GM04503 (cell line): ENCODE data around the gene AKAP17A.
"Not testable (repeated sequence)": the region's sequence is repeated elsewhere in the genome, so short reads cannot be mapped to it uniquely, and the experiment has no call there.

Experiments used
- DNase-seq: peaks from one replicate; pipeline ENCODE4 v3.0.0-alpha.2; 2012; ENCODE audit warnings: low read depth

AKAP17A gene, protein sequence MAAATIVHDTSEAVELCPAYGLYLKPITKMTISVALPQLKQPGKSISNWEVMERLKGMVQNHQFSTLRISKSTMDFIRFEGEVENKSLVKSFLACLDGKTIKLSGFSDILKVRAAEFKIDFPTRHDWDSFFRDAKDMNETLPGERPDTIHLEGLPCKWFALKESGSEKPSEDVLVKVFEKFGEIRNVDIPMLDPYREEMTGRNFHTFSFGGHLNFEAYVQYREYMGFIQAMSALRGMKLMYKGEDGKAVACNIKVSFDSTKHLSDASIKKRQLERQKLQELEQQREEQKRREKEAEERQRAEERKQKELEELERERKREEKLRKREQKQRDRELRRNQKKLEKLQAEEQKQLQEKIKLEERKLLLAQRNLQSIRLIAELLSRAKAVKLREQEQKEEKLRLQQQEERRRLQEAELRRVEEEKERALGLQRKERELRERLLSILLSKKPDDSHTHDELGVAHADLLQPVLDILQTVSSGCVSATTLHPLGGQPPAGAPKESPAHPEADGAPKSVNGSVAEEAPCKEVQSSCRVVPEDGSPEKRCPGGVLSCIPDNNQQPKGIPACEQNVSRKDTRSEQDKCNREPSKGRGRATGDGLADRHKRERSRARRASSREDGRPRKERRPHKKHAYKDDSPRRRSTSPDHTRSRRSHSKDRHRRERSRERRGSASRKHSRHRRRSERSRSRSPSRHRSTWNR

DNA sequence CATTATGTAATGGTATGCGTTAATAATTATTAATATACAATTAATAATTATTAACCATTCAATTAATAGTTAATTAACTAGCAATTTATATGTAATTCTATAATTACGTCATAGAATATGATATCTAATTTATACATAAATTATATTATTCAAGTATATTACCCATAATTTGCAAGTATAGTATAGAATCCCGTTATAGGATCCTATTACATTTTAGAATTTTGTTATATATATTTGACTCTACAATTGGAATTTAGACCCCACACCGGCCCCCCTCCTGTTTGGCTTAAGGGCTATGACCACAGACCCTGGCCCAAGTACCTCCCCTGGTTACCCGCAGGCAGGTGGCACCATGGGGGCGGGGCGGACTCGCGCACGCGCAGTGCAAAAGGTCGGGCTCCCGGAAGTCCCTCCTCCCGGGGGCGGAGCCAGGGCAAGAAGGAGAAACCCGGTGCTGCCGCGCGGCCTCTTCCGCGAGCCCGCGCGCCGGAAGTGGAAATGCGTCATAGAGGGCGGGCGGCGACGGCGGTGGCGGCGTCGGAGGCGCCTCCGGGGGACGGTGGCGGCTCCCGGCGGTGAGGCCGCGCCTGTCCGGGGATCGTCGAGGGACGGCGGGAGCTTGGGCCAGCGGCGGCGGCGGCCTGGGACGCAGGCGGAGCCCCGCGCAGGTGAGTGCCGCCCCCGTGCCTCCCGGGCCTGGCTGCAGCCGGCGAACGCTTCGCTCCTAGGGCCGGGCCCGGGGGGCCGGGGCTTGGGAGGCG is at the start of gene AKAP17A:
AKAP17A (plus strand) TSS at position 503 of the 761 bp plus-strand sequence. CDS start 1,859 bp downstream, outside the sequence.
- peak; percentile 42 for DNase-seq

DNA sequence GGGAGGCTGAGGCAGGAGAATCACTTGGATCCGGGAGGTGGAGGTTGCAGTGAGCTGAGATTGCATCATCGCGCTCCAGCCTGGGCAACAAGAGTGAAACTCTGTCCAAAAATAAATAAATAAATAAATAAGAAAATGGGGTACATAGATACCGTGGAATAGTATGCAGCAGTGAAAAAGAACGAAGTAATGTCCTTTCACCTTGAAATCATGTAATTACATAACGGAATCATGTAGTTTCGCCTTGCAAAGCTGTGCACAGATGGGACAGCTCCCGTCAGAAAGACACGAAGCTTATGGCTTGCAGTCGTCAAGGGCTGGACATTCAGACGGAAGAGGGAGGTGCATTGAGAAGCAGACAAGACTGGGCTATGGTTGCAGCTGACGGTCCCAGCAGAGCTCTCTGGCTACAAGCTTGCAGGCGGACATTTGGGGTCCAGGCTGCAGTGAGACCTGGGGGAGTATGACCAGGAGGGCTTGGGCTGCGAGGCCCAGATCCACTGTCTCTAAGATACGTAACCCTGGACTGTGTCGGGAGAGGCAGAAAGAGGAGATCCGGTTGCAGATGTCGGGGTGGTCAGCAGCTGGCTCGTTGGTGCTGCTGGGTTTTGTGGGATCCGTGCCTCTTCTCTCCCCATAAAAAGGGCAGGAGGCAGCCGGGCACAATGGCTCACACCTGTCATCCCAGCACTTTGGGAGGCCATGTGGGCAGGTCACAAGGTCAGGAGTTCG is 48.2 kb upstream of the AKAP17A start:
- DNase-seq, result no peak

- no peak for DNase-seq
These were observed 45.5 kb upstream of the AKAP17A start for GRCh38 chrX:1545776-1546408.

GRCh38 chrX:1546691-1547251 is 44.6 kb upstream of the AKAP17A start:
- no peak for DNase-seq

- no peak for DNase-seq
These were observed 39.4 kb upstream of the AKAP17A start for GRCh38 chrX:1551959-1552546.

GRCh38 chrX:1554469-1555210 is 36.8 kb upstream of the AKAP17A start:
- no peak for DNase-seq

DNA sequence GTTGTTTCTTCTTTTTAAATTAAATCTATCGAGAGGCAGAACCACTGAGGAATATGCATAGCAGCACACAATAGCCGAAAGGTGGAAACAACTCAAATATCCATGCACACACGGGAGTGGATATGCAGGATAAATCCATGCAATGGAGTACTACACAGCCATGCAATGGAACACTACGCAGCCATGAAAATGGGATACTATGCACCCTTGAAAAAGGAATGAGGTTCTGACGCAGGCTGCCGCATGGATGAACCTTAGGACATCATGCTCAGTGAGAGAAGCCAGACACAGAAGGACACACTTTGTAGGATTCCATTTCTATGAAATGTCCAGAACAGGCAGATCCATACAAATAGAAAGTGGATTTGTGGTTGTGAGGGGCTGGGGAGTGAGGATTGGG is 36.0 kb upstream of the AKAP17A start:
- DNase-seq, result no peak

- DNase-seq, result not testable (repeated sequence)
These were observed 34.0 kb upstream of the AKAP17A start for GRCh38 chrX:1557442-1557841.

GRCh38 chrX:1558761-1559468 is 32.5 kb upstream of the AKAP17A start:
- no peak for DNase-seq

- DNase-seq, result no peak
These were observed 30.2 kb upstream of the AKAP17A start for GRCh38 chrX:1561164-1561563.

DNA sequence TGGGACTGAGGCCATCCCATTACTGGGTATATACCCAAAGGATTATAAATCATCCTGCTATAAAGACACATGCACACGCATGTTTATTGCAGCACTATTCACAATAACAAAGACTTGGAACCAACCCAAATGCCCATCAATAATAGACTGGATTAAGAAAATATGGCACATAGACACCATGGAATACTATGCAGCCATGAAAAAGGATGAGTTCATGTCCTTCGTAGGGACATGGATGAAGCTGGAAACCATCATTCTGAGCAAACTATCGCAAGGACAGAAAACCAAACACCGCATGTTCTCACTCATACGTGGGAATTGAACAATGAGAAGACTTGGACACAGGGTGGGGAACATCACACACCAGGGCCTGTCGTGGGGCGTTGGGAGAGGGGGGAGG is 27.3 kb upstream of the AKAP17A start:
- DNase-seq, result not testable (repeated sequence)

GRCh38 chrX:1564750-1565683 is 26.4 kb upstream of the AKAP17A start:
- no peak for DNase-seq

DNA sequence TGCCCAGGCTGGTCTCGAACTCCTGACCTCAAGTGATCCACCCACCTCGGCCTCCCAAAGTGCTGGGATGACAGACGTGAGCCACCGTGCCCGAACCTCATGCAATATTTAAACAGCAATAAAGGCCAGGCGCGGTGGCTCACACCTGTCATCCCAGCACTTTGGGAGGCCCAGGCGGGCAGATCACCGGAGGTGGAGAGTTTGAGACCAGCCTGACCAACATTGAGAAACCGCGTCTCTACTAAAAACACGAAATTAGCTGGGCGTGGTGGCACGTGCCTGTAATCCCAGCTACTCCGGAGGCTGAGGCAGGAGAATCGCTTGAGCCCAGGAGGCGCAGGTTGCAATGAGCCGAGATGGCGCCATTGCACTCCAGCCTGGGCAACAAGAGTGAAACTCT is 17.2 kb upstream of the AKAP17A start:
- DNase-seq, result not testable (repeated sequence)

GRCh38 chrX:1576201-1576992 is 15.0 kb upstream of the AKAP17A start:
- DNase-seq, result no peak

- no peak for DNase-seq
These were observed 13.6 kb upstream of the AKAP17A start for GRCh38 chrX:1577845-1578244.

DNA sequence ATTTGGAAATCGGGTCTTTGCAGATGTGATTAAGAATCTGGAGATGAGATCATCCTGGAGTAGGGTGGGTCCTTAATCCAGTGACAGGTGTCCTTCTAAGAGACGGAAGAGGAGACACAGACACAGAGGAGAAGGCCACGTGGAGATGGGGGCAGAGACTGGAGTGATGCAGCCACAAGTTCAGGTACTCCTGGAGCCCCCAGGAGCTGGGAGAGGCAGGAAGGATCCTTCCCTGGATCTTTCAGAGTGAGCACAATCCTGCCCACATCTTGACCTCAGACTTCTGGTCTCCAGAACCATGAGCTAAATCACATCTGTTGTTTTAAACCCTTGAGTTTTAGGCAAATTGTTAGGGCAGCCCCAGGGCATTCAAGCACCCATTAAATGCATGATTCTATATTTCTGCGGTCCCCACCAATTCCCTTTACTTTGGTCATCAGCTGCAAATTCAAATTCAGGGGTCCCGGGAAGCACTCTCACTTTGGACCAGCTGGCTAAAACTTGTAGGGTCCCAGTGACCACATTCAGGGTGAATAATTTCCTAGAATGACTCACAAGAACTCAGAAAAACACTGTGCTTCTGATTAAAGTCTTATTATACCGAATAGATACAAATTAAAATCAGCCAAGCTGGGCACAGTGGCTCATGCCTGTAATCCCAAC is 12.8 kb upstream of the AKAP17A start:
- no peak for DNase-seq

DNA sequence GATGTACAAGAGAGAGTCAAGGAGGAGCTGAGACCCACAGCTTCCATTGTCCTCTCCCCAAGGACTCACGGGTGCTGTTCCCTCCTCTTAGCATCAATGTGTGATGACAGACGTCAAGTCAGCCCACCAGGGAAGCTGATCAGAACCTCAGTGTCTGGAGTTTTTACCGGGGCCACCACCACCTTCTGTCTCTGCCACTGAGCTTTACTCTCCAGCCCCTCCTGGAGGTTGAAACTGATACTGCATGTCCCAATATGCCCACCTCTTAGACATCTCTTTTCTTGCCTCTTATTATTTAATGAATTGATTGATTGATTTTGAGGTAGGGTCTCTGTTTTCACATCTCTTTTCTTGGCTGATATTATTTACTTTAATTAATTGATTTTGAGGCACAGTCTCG is 10.3 kb upstream of the AKAP17A start:
- no peak for DNase-seq
